NCI-H2227 (cell line): Measurements from ENCODE around the gene ZNF688.

ENCODE experiments used
- DNase-seq: peaks from one replicate; lab custom pipeline; 2025; ENCODE audit not compliant: unreplicated experiment; lab: John Stamatoyannopoulos, UW

ZNF688 gene

DNA sequence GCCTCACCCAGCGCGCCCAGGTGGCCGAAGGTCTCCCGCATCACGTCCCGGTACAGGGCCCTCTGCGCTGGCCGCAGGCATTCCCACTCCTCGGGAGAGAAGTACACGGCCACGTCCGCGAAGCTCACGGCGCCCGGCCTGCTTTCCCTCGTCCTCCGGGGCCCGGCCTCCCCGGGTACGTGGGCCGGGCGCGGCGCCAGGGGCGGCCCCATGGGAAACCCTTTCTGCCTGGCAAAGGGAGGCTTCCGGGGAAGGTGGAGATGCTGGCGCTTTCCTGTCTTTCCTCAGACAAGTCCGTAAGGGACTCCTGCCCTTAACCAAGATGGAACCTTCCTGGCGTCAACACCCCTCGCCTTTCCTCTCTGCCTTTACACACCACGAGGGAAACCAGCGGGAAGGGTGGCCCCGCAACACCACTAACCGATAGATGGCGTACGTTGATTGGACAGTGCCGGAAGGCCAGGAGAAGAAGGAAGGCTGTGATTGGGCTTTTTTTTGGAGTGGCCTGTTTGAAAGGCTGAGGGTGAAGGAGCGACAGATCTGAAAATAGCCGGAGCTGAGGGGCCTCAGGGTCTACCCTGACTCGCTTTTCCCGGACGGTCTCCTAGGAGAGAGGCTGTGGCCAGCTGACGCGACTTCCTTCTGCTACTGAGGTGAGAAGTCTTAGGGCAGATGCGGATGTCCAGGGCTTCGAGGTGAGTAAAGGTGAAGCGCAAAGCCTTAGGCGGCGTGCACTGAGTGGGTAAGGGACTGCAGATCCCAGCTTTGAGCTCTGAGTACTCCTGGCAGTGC, 14.1 kb upstream of the ZNF688 start, which contains the start of gene ZNF785:
TSS of gene ZNF785 (minus strand) at position 298 of the 792 bp plus-strand sequence. CDS start at position 212, 86 bp downstream.
- DNase-seq, result peak; percentile 97

DNA sequence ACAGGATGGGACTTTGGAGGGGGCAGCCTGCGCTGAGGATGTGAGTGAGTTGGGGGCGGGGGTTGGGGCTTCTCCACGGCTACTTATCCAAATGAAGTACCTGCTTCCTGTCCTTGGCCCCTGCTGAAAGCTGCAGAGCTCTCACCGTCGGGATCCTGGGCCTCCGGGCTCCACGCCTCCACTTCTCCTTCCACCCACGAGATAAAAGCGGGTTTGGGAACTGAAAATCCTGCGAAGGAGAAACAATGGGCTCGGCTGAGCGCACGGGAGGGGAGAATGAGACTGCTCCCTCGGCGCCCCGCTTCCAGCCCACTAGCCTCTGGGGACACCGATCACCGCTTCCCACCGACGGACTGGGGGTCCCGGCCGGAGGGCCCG, 13.5 kb upstream of the ZNF688 start:
- peak; percentile 50 for DNase-seq

DNA sequence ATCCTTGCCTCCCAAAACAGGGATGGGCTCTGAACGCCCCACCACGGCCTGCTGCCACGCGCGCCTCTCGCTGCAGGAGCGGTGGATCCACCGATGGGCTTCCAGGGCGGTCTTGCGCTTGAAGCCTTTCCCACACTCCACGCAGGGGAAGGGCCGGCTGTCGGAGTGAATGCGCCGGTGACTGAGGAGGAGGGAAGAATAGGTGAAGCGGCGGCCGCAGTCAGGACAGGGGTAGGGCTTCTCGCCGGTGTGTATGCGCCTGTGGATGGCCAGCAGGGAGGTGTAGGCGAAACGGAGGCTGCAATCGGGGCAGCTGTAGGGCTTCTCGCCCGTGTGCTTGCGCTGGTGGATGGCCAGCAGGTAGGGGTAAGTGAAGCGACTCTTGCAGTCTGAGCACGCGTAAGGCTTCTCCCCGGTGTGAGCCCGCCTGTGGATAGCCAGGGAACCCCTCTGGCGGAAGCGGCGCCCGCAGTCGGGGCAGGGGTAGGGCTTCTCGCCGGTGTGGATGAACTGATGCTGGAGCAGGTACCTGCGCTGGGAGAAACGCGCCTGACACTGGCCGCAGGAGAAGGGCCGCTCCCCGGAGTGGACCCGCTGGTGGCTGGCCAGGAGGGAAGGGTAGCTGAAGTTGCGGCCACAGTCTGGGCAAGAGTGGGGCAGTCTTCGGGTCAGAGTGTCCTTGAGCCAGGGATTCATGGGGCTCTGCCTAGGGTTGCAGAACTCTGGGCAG, 11.3 kb upstream of the ZNF688 start:
- no peak for DNase-seq

DNA sequence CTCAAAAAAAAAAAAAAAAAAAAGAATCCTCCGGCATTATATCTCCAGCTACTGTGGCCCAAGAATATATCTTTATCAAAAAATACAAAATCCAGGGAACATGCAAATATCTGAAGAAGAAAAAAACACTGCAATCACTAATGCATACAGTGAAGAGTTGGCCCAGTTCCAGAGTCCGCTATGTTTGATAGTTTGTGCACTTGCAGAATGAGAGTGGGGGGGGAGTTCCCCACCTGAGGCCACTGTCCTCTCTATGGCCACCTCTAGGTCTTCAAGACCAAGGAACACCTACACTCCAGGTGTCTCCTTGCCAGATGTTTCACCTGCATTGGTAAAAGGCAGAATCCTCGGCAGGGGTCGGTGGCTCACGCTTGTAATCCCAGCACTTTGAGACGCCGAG, 9.9 kb upstream of the ZNF688 start:
- DNase-seq, result no peak

DNA sequence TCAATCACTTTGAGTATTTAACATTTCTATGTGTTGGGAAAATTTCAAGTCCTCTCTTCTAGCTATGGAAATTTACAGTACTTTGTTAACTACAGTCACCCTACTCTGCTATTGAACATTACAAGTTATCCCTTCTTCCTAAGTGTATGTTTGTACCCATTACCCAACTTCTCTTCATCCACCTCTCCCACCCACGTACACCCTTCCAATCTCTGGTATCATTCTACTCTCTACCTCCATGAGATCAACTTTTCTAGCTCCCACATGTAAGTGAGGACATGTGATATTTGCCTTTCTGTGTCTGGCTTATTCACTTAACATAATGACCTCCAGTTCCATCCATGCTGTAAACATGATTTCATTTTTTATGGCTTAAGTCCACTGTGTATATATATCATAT, 3.2 kb upstream of the ZNF688 start:
- DNase-seq, result no peak

DNA sequence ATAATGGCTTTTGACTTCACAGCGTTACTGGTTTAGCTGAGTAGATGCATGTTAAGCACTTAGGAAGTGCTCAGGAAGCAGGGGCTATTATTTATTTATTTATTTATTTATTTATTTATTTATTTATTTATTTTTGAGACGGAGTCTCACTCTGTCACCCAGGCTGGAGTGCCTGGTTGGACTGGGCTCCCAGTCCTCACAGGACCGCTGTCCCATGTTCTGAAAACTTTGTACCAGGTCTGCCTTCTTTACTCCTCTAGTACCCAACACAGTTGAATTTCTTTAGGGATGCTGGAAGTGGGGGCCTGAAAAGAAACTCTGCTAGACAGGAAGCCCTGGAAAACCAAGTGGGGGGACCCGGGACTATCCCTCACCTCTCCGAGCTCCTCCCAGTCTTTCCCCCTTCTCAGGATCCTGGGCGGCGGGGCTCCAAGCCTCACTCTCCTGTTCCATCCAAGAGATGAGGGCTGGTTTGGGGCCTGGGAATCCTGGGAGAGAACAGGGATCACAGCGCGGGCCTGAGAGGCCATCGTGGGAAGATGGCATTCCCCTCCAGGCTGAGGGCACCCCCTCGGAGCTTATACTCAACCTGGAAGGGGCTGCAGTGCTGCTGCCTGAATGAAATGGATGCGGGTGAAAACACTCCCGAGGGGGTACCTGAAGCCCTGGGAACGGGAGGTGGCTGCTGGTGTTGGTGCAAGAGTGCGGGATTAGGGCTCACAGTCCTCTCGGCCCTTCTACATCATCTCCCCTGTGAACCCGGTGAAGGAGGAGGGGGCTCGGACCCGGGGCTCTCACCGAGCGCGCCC, 674 bp downstream of the ZNF688 start:
- DNase-seq, result peak; percentile 51

DNA sequence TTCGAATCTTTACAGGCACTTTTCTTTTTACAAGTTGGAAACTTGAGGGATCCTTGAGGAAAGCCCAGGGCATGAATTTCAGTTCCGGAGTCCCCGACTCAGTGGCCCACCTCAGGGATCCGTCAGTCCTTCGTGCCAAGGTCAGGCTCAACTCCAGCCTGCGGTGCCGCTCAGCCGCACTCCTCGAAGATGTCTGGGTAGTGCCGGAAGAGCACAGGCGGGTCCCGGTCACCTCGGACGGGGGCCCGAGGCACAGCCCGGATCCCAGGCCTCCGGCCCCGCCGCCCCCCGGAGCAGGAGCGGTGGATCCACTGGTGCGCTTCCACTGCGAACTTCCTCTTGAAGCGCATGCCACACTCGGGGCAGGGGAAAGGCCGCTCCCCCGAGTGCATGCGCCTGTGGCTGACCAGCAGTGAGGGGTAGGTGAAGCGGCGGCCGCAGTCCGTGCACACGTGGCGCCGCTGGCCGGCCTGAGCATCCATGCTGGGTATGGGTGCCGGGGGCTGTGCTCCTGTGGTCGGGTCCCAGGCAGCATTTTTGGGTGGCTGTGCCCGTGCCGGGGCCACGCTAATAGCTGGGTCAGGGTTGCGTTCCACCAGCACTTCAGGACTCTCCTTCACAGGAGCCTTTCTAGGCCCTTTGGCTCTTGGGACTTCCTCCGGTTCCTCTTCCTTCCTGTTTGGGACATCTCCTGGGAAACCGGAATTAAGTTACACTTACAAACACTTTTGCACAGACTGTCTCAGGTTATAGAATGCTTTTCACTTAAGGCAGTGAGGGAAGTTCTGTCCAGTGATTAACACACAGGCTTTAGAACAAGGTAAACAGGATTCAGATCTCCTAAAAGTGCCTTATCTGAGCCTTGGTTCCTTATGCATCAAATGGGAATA, 1.5 kb downstream of the ZNF688 start:
- no peak for DNase-seq

DNA sequence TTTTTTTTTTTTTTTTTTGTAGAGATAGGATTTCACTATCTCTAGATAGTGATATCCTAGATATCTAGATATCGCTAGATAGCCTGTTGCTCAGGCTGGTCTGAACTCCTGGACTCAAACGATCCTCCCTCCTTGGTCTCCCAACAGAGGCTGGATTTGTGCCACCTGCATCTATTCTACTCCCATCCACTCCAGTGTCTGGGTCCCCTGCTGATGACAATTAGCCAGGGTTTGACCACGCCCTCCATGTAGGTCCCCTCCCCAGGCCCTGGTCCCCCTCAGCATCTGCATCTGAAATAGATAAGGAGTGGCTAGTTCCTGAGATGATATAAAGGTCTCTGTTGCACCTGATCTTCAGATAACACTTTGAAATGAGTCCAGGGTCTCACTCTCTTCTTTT, 2.2 kb downstream of the ZNF688 start:
- DNase-seq, result no peak

DNA sequence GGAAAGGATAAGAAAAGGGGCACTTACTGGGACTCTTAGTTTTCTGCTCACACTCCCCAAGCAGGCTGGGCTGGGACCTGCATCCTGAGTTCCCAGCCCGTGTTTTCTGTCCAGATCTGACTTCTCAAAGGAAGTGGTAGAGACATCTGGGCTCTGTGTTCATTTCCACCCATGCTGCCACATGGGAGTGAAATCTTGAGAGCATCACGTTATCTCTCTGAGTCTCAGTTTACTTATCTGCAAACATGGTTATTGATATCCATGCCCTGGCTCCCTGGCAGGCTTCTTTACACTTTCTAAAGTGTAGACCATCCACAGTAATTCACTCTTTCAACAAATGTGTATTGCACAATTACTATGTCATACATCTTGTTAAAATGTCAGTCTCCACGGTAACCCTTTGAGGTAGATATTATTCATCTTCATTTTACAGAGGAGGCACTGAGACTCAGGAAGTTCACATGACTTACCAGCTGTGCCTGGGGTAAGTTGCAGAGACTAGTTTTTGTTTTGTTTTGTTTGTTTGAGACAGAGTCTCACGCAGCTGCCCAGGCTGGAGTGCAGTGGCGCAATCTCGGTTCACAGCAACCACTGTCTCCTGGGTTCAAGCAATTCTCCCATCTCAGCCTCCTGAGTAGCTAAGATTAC, 3.4 kb downstream of the ZNF688 start:
- DNase-seq, result peak; percentile 27

DNA sequence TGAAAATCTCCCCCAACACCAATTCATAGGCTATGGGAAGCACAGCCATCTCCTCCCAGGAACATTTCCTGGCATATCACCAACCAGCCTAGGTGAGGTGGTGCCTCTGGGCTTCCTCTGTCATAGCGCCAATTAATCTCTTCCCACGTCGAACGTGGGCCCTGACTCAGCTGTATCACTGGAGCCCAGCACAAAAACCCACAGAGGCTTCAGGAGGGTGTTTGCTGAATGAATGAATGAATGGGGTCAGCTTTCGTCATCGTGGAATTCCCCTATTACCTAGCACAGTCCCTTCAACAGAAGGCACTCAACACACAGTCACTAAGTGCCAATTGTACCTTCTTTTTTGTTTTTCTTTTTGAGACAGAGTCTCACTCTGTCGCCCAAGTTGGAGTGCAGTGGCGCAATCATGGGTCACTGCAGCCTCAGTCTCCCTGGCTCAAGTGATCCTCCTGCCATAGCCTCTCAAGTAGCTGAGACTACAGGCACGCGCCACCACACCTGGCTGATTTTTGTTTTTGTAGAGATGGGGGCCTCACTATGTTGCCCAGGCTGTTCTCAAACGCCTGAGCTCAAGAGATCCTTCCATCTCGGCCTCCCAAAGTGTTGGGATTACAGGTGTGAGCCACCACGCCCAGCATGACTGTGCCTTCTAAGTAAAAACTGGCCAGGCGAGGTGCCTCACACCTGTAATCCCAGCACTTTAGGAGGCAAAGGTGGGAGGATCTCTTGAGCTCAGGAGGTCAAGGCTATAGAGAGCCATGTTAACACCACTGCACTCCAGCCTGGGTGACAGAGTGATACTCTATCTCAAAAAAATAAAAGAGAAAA, 4.1 kb downstream of the ZNF688 start:
- DNase-seq, result no peak

DNA sequence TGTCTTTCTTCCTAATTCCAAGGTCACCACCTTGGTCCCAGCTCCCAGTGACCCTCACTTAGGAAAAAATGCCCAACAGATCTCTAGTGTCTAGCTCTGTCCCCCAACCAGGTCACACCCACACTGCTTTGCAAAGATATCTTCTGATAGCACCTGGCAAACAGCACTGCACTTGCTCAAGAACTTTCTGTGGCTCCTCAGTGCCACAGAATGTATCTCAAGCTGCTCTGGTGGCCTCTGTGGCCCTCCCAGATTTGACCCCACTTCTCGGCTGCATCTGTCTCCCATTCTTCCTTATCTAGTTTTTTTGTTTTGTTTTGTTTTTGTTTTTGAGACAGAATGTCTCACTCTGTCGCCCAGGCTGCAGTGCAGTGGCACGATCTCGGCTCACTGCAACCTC, 5.0 kb downstream of the ZNF688 start:
- no peak for DNase-seq

DNA sequence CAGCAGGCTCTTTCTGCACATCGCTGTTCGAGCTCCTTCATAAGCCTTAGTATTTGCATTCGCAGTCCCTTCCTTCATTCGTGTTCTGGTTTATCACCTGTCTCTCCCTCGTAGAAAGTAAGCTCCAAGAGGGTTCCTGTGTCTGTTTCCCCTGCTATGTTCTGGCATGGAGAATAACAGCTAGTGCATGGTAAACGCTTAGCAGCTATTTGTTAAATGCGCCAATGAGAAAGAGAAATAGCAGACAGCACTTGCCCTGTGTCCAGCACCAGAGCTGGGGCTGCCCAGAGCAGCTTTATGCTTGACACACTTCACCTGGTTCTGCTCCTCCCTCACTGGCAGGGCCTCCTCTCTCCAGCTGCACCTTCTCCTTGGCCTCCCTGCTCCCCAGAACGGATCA, 5.5 kb downstream of the ZNF688 start:
- DNase-seq, result no peak

DNA sequence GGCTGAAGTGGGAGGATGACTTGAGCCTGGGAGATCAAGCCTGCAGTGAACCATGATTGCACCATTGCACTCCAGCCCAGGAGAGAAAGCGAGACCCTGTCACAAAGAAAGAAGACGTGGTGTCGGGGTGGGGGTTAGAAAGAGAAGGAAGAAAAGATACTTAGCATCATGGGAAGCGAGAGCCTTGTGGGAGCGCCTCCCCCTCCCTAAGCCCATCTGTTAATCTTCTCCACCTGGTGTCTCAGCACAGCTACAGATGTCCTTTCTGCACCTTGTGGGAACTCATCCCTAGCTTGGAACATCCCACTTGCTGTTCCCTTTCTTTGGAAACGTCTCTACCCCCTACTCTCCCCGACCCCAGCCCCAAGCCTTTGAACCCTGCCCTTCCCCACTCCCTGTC, 6.0 kb downstream of the ZNF688 start:
- DNase-seq, result no peak

DNA sequence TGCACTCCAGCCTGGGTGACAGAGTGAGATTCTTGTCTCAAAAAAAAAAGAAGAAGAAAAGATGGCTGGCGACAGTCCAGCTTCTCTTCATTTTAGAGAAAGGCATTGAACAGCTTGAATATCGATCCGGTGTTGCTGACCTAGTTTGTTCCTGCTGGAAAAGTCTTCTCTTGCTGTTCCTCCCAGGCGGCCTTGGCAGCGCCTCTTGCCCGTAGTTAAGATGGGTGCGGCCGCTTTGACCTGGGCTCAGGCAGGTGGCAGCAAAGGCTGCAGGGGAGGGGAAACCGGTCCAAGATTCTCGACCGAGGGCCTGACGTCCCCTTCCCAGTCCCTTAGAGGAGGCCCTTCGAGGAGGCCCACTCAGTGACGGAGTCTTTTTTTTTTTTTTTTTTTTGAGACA, 9.5 kb downstream of the ZNF688 start:
- no peak for DNase-seq

DNA sequence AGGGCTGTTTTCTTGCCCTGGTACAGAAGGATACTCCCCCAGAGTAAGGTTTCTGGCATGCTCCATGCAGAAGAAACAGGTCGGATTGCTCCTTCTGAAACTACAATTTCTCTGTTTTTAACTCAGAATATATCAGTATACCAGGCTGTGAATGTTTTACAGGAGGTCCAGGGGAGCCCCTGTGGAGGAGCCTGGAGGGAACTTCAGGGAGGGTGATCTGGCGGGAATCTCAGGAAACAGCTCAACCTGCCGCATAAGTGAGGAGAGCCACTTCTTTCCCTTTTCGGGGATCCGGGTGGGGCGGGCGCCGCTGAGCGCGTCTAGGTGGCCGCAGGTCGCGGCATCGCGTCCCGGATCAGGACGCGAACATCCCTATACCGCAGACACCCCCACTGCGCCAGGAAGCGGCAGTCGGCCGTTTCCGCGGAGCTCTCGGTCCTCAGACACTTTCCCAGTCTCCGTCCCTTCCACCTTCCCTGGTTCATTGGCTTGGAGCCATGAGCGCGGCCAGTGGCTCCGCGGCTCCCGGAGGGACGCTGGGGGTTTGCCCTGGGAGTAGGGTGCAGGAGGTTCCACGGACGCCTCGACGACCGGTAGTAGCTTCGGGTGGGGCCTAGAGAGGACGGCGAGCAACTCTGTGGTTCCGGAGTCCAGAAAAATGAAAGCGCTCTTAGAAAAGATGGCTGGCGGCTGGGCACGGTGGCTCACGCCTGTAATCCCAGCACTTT, 10.3 kb downstream of the ZNF688 start:
- DNase-seq, result no peak

DNA sequence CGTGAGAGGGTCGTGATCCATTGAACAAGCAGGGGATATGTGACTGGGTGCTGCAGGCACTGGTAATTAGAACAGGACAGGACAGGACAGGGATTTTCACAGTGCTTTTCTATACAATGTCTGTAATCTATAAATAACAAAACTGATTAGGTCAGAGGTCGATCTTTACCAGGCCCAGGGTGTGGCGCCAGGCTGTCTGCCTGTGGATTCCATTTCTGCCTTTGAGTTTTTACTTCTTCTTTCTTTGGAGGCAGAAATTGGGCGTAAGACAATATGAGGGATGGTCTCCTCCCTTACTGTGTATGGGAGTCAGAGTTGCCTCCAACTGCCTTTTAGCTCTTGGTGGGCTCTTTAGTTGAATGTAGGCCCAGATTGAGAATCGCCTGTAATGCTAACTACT, 11.8 kb downstream of the ZNF688 start:
- DNase-seq, result no peak

DNA sequence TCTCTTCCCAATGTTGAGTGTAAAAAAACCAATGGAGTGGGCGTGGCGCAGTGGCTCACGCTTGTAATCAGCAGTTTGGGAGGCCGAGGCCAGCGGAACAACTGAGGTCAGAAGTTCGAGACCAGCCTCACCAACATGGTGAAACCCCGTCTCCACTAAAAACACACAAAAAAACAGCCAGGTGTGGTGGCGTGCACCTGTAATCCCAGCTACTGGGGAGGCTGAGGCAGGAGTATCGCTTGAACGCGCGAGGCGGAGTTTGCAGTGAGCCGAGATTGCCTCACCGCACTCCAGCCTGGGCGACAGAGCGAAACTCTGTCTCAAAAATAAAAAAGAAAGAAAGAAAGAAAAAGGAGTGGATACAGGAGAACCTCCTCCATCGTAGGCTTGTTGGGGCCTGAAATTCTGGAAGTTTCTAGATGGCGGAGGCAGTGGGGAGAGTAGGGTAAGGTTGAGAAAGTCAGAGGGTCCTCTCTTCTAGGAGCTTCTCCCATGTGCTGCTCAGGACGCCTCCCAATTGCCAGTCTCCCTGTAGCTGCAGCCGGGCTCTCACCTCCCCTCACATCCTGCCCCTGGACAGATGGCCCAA, 12.6 kb downstream of the ZNF688 start:
- no peak for DNase-seq
